ENCODE results near the gene DNHD1.

- TF ChIP-seq, protein P1, sequence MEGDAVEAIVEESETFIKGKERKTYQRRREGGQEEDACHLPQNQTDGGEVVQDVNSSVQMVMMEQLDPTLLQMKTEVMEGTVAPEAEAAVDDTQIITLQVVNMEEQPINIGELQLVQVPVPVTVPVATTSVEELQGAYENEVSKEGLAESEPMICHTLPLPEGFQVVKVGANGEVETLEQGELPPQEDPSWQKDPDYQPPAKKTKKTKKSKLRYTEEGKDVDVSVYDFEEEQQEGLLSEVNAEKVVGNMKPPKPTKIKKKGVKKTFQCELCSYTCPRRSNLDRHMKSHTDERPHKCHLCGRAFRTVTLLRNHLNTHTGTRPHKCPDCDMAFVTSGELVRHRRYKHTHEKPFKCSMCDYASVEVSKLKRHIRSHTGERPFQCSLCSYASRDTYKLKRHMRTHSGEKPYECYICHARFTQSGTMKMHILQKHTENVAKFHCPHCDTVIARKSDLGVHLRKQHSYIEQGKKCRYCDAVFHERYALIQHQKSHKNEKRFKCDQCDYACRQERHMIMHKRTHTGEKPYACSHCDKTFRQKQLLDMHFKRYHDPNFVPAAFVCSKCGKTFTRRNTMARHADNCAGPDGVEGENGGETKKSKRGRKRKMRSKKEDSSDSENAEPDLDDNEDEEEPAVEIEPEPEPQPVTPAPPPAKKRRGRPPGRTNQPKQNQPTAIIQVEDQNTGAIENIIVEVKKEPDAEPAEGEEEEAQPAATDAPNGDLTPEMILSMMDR (IDR thresholded peaks at IDR 0.05; ENCODE audit: control extremely low read depth in 1 of 3, insufficient read depth in 1 of 3, low read depth in 1 of 3, low read length in 3 of 3): no peak
- TF ChIP-seq POLR2A (IDR thresholded peaks at IDR 0.05; ENCODE audit: control extremely low read depth in 1 of 2, low read depth in 2 of 2, low read length in 2 of 2) (no peak), YY1 (IDR thresholded peaks at IDR 0.05; ENCODE audit: low read depth, low read length) (no peak), SIN3A (conservative IDR thresholded peaks at IDR 0.05 in 1 of 2, IDR thresholded peaks at IDR 0.05 in 1 of 2; ENCODE audit: low read depth in 1 of 2, low read length in 2 of 2) (no peak), USF2 (IDR thresholded peaks at IDR 0.05; ENCODE audit: low read length) (no peak), RAD21 (IDR thresholded peaks at IDR 0.05 in 1 of 2, conservative IDR thresholded peaks at IDR 0.05 in 1 of 2; ENCODE audit: low read depth in 2 of 2, low read length in 2 of 2) (no peak), ASH2L (IDR thresholded peaks at IDR 0.05; ENCODE audit: low read length) (no peak), SP2 (IDR thresholded peaks at IDR 0.05; ENCODE audit: low read length) (no peak), BCL11A (IDR thresholded peaks at IDR 0.05; ENCODE audit: low read depth in 2 of 2, low read length in 2 of 2) (no peak), MAX (IDR thresholded peaks at IDR 0.05) (no peak)
- TF ChIP-seq, protein P2, sequence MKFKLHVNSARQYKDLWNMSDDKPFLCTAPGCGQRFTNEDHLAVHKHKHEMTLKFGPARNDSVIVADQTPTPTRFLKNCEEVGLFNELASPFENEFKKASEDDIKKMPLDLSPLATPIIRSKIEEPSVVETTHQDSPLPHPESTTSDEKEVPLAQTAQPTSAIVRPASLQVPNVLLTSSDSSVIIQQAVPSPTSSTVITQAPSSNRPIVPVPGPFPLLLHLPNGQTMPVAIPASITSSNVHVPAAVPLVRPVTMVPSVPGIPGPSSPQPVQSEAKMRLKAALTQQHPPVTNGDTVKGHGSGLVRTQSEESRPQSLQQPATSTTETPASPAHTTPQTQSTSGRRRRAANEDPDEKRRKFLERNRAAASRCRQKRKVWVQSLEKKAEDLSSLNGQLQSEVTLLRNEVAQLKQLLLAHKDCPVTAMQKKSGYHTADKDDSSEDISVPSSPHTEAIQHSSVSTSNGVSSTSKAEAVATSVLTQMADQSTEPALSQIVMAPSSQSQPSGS (IDR thresholded peaks at IDR 0.05; ENCODE audit: low read length): no peak
These were observed 66.6 kb downstream of the DNHD1 start for GRCh38 chr11:6563667-6564066.

All from H1 (cell line).